GM12874 (cell line): ENCODE measurements around the gene MCAT.

Experiments
- TF ChIP-seq, protein P1 (sequence below): IDR thresholded peaks from 2 replicates; pipeline ENCODE4 v1.5.1; 2011; ENCODE audit warnings: low read depth, mild to moderate bottlenecking, control low read depth, low read length, moderate library complexity; ENCODE audit not compliant: insufficient read depth

The MCAT gene

DNA sequence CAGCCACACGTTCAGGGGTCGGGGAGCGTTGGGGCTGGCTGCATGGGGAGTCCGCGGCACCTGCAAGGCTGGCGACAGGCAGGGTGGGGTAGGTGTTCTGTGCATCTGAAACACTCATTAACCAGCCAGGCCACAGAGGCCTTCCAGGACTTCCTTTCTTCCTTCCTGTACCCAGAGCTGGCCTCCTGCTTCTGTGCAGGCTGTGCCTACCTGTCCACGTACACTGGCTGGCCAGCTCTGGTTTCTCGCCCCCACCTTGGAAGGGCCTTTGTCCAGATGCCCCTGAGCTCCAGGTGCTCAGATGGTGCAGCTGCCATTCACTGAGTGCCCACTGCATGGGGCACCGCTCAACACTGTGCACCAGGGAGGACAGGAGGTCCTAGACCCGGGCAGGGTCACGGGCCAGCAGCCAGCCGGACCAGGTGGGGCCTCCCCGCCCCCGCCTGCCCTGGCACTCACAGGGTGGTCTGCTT lies 27.9 kb upstream of the MCAT start:
- TF ChIP-seq, protein P1, sequence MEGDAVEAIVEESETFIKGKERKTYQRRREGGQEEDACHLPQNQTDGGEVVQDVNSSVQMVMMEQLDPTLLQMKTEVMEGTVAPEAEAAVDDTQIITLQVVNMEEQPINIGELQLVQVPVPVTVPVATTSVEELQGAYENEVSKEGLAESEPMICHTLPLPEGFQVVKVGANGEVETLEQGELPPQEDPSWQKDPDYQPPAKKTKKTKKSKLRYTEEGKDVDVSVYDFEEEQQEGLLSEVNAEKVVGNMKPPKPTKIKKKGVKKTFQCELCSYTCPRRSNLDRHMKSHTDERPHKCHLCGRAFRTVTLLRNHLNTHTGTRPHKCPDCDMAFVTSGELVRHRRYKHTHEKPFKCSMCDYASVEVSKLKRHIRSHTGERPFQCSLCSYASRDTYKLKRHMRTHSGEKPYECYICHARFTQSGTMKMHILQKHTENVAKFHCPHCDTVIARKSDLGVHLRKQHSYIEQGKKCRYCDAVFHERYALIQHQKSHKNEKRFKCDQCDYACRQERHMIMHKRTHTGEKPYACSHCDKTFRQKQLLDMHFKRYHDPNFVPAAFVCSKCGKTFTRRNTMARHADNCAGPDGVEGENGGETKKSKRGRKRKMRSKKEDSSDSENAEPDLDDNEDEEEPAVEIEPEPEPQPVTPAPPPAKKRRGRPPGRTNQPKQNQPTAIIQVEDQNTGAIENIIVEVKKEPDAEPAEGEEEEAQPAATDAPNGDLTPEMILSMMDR: no peak

DNA sequence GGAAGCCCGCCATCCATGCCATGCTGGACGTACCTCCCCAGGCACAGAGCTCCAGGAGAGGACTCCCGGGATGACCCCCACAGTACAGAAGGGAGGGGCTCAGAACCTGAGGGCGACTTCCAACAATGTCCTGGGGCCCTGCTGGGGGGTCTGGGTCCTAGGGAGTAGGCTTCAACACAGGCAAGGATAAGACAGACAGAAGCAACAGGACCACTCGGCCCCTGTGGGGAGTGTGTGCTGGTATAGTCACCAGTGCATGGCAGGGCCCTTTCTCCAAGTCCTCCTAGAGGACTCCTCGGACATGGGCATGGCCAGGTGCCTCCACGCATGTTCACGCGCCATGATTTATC lies 26.9 kb upstream of the MCAT start:
- TF ChIP-seq, protein P1: no peak

DNA sequence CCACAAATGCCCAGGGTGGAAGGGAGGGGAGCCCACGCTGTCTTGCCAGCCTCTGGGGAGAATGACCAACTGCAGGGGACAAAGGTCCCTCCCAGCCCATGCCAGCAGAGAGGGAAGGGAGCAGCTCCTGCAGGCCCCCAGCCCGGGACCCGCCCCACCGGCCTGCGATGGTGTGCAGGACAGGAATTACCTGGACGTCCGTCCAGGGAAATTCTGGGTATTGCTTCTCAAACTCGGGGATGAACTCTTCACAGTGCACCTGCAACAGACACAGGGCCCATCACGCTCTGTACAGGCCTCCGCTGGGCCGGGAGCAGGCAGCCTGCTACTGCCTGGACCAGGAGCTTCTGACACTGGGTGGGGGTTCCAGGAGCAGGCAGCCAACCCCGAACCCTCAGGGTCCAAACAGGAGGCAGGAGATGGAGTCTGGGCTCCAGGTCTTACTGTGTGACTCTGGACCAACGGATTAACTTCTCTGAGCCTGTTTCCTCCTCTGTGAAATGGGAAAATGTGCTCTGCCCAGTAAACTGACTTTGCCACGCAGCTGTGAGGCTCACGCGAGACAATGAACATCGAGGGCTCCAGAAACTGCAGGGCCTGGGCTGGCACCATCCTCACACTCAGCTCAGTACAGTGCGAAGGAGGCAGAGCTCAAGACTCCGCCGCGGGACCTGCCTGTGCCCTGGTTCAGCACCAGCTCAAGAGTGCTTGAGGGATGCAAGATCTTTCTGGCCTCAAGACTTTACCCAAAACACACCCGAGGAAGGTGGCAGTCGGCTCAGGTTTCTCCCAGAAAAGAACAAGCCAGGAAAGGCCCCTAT lies 26.3 kb upstream of the MCAT start:
- TF ChIP-seq, protein P1: no peak

DNA sequence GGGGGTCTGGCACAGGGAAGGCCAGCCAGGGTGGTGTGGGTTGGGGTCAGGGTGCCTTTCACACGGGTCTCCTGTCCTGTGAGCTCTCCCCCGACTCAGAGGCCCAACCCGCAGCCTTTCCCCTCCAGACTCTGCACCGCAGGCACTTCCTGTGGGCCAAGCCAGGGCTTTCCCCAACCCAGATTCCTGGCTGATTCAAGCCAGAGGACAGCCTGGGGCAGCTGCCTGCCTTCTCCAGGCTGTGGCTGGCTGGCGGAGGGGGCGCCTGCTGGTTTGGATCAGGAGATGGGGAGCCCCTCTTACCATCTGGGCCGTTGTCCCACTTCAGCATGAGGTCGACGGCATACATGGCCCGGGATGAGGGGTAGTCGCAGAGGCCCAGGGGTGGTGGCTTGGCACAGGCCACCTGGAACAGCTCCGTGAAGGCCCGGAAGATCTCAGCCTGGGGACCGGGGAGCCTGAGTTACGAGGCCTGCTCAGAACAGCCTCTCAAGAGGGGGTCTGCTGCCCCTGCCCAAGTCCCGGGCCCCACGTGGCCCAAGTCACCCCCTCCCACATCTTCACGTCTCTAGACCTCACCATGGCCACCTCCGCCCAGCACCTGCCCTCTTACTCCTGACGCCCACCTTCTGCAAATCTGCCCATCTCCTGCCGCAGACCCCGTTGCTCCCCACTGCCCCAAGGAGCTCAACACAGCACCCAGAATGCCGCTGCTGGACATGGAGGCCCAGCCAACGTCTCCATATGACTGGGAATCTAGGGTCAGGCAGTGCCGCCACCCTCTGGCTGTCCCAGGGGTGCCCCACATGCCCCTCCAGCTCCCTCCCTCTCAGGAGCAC lies 25.5 kb upstream of the MCAT start:
- TF ChIP-seq, protein P1: no peak

DNA sequence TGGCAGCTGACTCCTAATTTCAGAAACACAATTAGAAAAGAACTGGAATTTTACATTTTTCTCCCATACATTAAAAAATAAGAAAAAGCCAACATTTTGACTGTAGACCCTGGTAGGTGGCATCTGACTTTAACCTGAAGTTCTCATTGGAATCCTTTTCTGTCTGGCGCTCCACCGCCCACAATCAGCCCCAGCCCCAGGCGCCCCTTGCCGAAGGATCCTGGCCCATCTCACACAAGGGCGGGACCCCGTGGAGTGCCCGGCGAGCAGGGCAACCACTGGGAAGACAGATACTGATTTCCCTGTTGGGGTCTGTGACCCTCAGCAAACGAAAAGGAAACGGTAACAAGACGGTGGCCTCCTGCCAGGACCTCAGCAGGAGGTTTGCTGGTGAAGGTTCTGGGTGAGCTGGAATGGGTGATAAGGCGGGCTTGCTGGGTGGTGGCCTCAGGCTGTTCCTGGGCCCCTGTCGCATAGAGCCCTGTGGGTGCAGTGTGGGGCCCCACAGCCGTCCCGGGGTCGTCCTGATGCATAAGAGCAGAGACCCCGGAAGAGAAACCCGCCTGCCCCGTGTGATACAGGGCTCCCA lies 23.9 kb upstream of the MCAT start:
- TF ChIP-seq, protein P1: no peak

DNA sequence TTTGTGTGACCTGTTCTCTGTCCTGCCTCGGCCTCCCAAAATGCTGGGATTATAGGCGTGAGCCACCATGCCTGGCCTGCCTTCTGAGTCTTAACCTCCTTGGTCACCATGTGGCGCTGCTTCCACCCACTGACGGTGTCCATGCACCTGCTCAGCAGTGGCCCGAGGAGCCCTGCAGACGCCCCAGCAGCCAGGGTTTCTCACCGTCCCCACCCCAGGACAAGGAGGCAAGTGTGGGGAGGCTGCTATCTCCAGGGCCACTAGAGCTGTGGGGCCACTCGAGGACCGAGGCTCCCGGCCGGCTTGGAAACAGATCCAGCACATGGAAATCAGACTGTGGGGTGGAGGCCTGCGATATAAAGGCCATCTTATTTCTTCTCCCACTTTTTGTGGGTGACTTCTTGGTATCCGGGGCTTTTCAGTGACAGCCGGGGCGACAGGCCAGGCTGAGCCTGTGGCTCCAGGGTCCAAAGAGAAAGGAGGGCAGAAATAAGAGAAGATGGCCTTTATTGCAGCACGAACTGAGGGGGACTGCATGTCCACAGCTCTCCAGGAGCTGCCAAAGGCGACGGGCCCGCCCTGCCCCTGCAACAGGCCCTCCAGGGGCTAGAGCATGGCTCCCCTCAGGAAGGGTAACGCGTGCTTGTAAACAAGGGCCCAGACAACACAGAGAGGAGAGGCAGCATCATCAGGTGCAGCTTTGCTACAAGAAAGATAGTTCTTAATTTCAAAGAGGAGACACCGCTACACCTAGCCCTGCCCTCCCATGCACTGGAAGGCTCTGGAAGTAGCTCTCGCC lies 23.1 kb upstream of the MCAT start:
- TF ChIP-seq, protein P1: no peak
